ENCODE data around the gene BNC2.

GRCh38 chr9:16689351-16689938 lies 181.0 kb downstream of the BNC2 start:
- no peak for TF ChIP-seq POLR2A (IDR thresholded peaks at IDR 0.05; ENCODE audit: low read depth, low read length)
- TF ChIP-seq TAF1 (IDR thresholded peaks at IDR 0.05; ENCODE audit: borderline replicate concordance, low read depth, low read length): no peak

Measured in GM12892 (cell line).